GM18868 (cell line): ENCODE data around the gene ALDH3A2.

Experiments used
- ATAC-seq: cut with Tn5 transposase; IDR thresholded peaks from one replicate; pipeline ENCODE4 v1.9.1; 2021; ENCODE audit warnings: mild to moderate bottlenecking, moderate library complexity; ENCODE audit not compliant: unreplicated experiment

The ALDH3A2 gene

DNA sequence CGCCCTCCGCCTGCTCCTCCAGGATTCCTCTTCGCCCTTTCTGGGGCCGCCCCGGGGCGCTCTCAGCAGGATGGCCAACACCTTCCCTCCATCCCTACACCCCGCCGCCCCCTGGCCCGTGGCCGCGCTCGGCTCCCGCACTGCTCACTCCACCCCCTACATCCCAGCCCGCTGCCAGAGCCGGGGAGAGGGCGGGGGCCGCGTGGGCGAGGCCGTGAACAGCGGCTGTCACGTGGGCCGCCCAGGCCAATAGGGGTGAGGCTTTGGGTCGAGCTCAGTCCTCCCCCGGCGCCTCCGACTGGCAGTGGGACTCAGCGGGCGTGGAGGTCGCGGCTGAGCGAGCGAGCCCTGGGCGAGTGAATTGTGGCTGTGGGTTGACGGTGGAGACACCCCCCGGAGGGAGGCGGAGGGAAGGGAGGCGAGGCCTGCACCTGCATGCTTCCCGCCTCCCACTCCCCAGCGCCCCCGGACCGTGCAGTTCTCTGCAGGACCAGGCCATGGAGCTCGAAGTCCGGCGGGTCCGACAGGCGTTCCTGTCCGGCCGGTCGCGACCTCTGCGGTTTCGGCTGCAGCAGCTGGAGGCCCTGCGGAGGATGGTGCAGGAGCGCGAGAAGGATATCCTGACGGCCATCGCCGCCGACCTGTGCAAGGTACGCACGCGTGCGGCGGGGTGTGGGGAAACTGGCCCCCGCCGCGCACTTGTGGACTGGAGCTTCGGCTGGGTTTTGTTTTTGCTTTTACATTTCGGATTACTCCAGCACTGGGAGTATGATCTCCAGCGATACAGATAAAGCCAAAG, at the start of gene ALDH3A2:
Gene ALDH3A2, plus strand, starts transcription at position 277 of the 799 bp plus-strand sequence. Its CDS starts 221 bp downstream, at position 498.
- peak; percentile 90 for ATAC-seq

GRCh38 chr17:19610311-19610710, 38.2 kb upstream of the ALDH3A2 start:
- no peak for ATAC-seq

GRCh38 chr17:19610879-19611278, 37.7 kb upstream of the ALDH3A2 start:
- no peak for ATAC-seq

GRCh38 chr17:19613979-19614378, 34.6 kb upstream of the ALDH3A2 start:
- no peak for ATAC-seq

GRCh38 chr17:19614900-19615299, 33.7 kb upstream of the ALDH3A2 start:
- ATAC-seq, result no peak

- no peak for ATAC-seq
These were observed 30.5 kb upstream of the ALDH3A2 start for GRCh38 chr17:19618015-19618414.

GRCh38 chr17:19619705-19620325, 28.7 kb upstream of the ALDH3A2 start:
- ATAC-seq, result no peak

DNA sequence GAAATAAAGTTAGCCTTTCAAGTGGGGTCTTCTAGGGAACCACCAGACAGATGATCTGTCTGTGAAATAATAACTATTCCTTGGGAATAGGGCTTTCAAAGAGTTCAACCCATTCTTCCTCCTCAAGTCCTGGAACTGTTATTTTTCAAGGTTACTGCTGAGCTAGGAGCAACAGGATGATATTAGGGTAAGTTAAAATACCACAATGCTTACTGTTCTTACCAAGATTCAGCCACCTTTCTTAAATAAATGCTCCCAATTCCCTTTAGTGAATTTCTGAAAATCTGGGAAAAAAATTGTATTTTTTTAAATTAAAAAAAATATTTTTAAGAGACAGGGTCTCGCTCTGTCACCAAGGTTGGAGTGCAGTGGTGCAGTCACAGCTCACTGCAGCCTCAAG, 26.9 kb upstream of the ALDH3A2 start:
- no peak for ATAC-seq

GRCh38 chr17:19626079-19626478, 22.5 kb upstream of the ALDH3A2 start:
- no peak for ATAC-seq

- ATAC-seq, result no peak
These were observed 19.1 kb upstream of the ALDH3A2 start for GRCh38 chr17:19629449-19629848.

DNA sequence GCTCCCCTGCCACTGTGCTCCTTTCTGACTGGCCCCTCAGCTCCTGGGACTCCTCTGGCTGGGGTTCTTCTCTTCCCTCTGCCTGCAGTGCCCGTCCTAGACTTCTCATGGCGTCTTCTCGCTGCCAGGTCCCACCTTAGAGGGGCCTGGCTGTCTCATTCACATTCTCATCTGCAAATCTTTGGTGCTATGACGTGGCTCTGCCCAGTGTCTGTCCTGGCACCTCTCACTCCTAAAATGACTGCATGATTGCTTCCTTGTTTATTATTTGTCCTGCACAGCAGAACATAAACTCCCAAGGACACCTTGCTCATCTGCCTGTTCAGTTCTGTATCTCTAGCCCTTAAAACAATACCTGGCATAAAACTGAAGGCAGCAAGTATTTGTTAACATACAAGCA, 18.5 kb upstream of the ALDH3A2 start:
- ATAC-seq, result no peak

GRCh38 chr17:19630661-19631060, 17.9 kb upstream of the ALDH3A2 start:
- ATAC-seq, result no peak

DNA sequence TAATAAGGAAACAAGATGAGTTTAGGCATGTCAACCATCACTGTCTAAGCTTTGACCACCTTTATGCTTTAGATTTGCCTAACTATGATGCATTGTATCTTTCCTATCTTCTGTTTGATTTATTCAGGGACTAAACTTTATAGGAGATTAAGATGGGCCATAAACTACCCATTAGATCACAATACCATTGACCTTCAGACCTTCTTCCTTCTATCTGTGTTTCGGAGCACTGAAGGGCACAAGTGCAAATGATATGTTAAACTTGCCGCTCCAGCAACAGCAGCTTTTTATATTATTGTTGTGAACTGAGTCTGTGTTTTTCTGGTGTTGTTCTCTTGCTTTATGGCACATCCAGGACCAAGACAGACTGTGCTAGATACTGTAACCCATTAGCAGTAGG, 16.6 kb upstream of the ALDH3A2 start:
- no peak for ATAC-seq

- ATAC-seq, result no peak
These were observed 6.7 kb upstream of the ALDH3A2 start for GRCh38 chr17:19641687-19642372.

- no peak for ATAC-seq
These were observed 6.1 kb upstream of the ALDH3A2 start for GRCh38 chr17:19642373-19642893.

DNA sequence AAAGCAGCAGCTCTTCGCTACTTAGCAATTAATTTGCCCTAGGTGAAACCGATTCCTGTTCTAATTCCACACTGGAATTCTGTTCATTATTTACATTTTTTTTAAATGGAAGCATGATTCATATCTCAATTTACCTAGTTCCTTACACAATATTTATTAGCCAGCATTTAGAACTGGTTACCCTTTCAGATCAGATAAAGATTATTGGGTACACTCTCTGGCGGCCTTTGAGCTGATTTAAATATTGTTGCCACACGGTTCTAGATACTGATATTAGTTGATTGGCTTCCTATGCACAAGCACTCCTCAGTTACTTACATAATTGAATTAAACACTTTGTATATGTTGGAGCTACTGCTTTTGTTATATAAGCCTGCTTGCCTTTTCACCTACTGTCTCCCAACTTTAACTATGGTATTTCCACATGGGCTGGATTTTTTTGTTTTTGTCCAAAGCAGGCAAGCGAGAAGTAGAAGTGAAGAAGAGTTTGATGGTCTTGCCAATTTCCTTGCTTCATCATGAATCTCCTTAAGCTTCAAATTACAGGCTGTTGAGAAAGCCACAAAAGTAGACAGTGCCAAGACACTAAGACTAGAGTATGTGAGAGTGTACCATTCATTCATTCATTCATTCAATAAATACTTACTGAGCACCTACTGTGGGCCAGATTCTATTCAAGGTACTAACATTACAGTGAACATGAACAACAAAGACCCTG, 3.9 kb upstream of the ALDH3A2 start:
- ATAC-seq, result no peak

DNA sequence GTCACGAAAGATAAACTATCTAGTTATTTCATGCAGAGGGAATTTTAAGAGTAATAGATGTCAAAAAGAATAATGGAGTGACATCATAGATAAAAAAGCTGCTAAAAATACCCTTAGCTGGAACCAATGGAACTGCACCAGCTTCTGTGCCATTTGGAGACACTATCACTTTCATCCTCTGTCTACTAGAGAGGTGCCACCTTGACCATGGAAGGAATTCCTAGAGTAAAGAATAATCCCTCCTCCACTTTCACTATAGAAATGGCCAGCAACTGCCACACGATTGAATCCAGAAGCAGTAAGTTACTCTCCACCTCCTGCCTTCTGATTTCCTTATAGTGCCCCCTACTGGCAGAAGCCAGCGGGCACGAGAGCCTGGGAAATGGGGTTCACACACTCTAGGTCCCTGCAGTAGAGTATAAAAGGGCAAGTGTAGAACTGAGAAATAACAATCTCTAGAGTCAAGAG, 2.8 kb upstream of the ALDH3A2 start:
- no peak for ATAC-seq

GRCh38 chr17:19646788-19647696, 1.5 kb upstream of the ALDH3A2 start:
- ATAC-seq, result no peak

DNA sequence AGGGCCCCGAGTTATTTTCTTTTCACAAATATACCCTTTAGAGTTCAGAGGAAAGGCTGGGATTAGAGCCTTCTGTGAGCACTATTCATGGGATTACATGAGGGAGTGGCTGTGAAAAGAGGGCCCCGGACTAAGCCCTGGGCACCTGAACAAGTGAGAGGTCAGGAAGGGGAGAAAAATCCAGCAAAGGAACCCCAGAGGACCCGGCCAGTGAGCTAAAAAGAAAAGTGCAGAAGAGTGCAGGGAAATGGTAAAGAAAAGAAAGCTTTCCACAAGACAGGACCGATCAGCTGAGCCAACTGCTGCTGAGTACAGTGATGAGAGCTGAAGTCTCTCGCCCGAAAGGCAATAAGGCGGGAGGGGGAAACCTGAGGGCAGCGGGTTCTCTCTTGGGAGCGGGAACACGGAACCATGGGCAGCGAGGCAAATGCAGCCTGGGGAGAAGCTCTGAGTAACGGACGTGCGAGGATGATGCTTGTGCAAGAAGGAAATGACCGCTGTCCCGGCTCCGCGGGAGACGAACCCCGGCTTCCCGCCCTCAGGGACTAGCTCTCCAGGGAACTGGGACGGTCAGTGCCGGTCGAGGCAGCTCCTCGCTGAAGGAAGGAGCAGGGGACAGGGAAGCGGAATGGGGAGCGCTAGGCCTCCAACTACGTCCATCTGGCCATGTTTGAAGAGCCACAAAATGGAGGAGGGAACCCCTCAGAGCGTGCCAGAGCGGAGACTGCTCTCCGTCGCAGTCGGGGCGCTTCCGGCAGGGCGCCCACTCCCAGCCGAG, 665 bp upstream of the ALDH3A2 start:
- peak; percentile 32 for ATAC-seq
